Left cardiac atrium (tissue), 2 donors: ENCODE results near the gene CCL27. TPM values are rescaled to one million over a fixed set of nuclear protein-coding genes. Genes with fewer than 3 reads are reported as not detected.

ENCODE experiments used
- total RNA-seq, 2 donors: library from RNA; stranded (reverse); fragmentation: NEBNext Ultra II Directional; extraction: Animal tissue kit (Norgen Biotek cat#: 25700); gene quantifications; one replicate each; pipeline ENCODE4 v1.2.1, GENCODE V29; 2021
- donor health status: DM: no; HTN: yes; CAD: no; lungs with severe emphysema.
- donor health status: DM: yes; HTN: yes; CAD: no.

The CCL27 gene
- total RNA-seq, 2 donors from 2014 or later, result not detected

Other genes with a start within 250 kb of the CCL27 start
- 10 to 100 TPM; 22.7 to 27.9 TPM for gene FAM219A, start 204.1 kb downstream of the CCL27 start, total RNA-seq
- under 1 TPM in 1 of 2 donors, not detected in 1; 0.29 TPM for gene DNAI1, start 203.9 kb downstream of the CCL27 start, total RNA-seq
- gene ENHO, start 139.7 kb downstream of the CCL27 start, total RNA-seq, result under 1 TPM; 0.56 to 0.60 TPM
- 10 to 100 TPM; 21.3 to 45.3 TPM for gene CNTFR, start 72.9 kb downstream of the CCL27 start, total RNA-seq
- 10 to 100 TPM; 20.8 to 27.8 TPM for gene RPP25L, start 50.6 kb downstream of the CCL27 start, total RNA-seq
- gene DCTN3, start 42.2 kb downstream of the CCL27 start, total RNA-seq, result 100 to 1,000 TPM in 1 of 2 donors, 10 to 100 TPM in 1; 93.6 to 109 TPM
- gene ARID3C, start 33.6 kb downstream of the CCL27 start, total RNA-seq, result not detected
- 10 to 100 TPM; 31.8 to 33.3 TPM for gene SIGMAR1, start 24.9 kb downstream of the CCL27 start, total RNA-seq
- 10 to 100 TPM; 36.9 to 37.9 TPM for gene GALT, start 16.0 kb downstream of the CCL27 start, total RNA-seq
- 10 to 100 TPM; 38.3 to 51.0 TPM for gene IL11RA, start 10.5 kb downstream of the CCL27 start, total RNA-seq
- 10 to 100 TPM in 1 of 2 donors, 1 to 10 TPM in 1; 8.0 to 13.4 TPM for gene CCL19, start 28.6 kb upstream of the CCL27 start, total RNA-seq
- 10 to 100 TPM; 19.0 to 65.3 TPM for gene CCL21, start 47.5 kb upstream of the CCL27 start, total RNA-seq